GM21423 (cell line): ENCODE results near the gene SUPT20H.
"Not testable (repeated sequence)": the region's sequence is repeated elsewhere in the genome, so short reads cannot be mapped to it uniquely, and the experiment has no call there.

ENCODE experiments used
- ATAC-seq: cut with Tn5 transposase; IDR thresholded peaks from one replicate; pipeline ENCODE4 v1.9.1; 2021; ENCODE audit warnings: mild to moderate bottlenecking, moderate library complexity; ENCODE audit not compliant: unreplicated experiment

The SUPT20H gene

GRCh38 chr13:37070145-37070695 lies 10.7 kb upstream of the SUPT20H start:
- ATAC-seq, result no peak

GRCh38 chr13:37069597-37070103 lies 10.2 kb upstream of the SUPT20H start:
- no peak for ATAC-seq

GRCh38 chr13:37068962-37069361 lies 9.5 kb upstream of the SUPT20H start:
- no peak for ATAC-seq

GRCh38 chr13:37067874-37068273 lies 8.4 kb upstream of the SUPT20H start:
- ATAC-seq, result peak; percentile 51

GRCh38 chr13:37065890-37066526 lies 6.5 kb upstream of the SUPT20H start:
- no peak for ATAC-seq

GRCh38 chr13:37059848-37060192 lies 332 bp upstream of the SUPT20H start:
- no peak for ATAC-seq

GRCh38 chr13:37056228-37056627 lies 3.3 kb downstream of the SUPT20H start:
- ATAC-seq, result not testable (repeated sequence)

GRCh38 chr13:37053111-37053510 lies 6.4 kb downstream of the SUPT20H start:
- ATAC-seq, result not testable (repeated sequence)

GRCh38 chr13:37049810-37050209 lies 9.7 kb downstream of the SUPT20H start:
- no peak for ATAC-seq

- ATAC-seq, result no peak
Measured at GRCh38 chr13:37047846-37048245, 11.6 kb downstream of the SUPT20H start.

GRCh38 chr13:37047032-37047431 lies 12.5 kb downstream of the SUPT20H start:
- ATAC-seq, result no peak

- no peak for ATAC-seq
Measured at GRCh38 chr13:37046062-37046461, 13.4 kb downstream of the SUPT20H start.

GRCh38 chr13:37040789-37041188 lies 18.7 kb downstream of the SUPT20H start:
- no peak for ATAC-seq

GRCh38 chr13:37039896-37040295 lies 19.6 kb downstream of the SUPT20H start:
- no peak for ATAC-seq

- ATAC-seq, result no peak
Measured at GRCh38 chr13:37037241-37037640, 22.2 kb downstream of the SUPT20H start.

GRCh38 chr13:37029617-37030016 lies 29.9 kb downstream of the SUPT20H start:
- ATAC-seq, result no peak

- no peak for ATAC-seq
Measured at GRCh38 chr13:37027639-37028038, 31.8 kb downstream of the SUPT20H start.

- no peak for ATAC-seq
Measured at GRCh38 chr13:37026771-37027170, 32.7 kb downstream of the SUPT20H start.

GRCh38 chr13:37023871-37024270 lies 35.6 kb downstream of the SUPT20H start:
- no peak for ATAC-seq

- ATAC-seq, result no peak
Measured at GRCh38 chr13:37014609-37015008, 44.9 kb downstream of the SUPT20H start.

- no peak for ATAC-seq
Measured at GRCh38 chr13:37011788-37012187, 47.7 kb downstream of the SUPT20H start.

- no peak for ATAC-seq
Measured at GRCh38 chr13:37011002-37011401, 48.5 kb downstream of the SUPT20H start.

GRCh38 chr13:37010424-37010823 lies 49.1 kb downstream of the SUPT20H start:
- no peak for ATAC-seq
